HEK293 (cell line): Measurements from ENCODE around the gene PLPP7.
A peak's percentile ranks its signal among the peaks of the same experiment; 100 is the strongest.
"Not testable (repeated sequence)": the region's sequence is repeated elsewhere in the genome, so short reads cannot be mapped to it uniquely, and the experiment has no call there.

Experiments used
- CTCF ChIA-PET: fragments of 350-600 bp; formaldehyde crosslinking; extraction: SDS; loops from one replicate; lab custom pipeline; 2021; ENCODE audit warnings: antibody characterized with exemption; lab: Yijun Ruan, JAX
- POLR2A ChIA-PET: fragments of 300-600 bp; formaldehyde crosslinking; extraction: SDS; loops from one replicate; lab custom pipeline; 2020; ENCODE audit warnings: antibody characterized with exemption, inconsistent platforms; lab: Yijun Ruan, JAX
- H3K27ac ChIP-seq: fragments of 200-500 bp; sonication (Bioruptor generic); 2 replicates; pipeline ENCODE4 v1.5.1; 2014; ENCODE audit warnings: low read depth, low read length, control low read depth, inconsistent platforms; ENCODE audit errors: extremely low read depth
- H3K36me3 ChIP-seq, 2 experiments: fragments of 200-500 bp in 1 of 2; sonication (Bioruptor generic) in 1 of 2; 1 replicate in 1 of 2; 2 replicates in 1 of 2; pipeline ENCODE4 v1.5.1; 2014 to 2017; ENCODE audit warnings: inconsistent platforms in 2 of 2, low read length in 2 of 2; ENCODE audit not compliant: control insufficient read depth in 2 of 2, insufficient read depth in 1 of 2
- H3K4me1 ChIP-seq: fragments of 200-500 bp; sonication (Bioruptor generic); 2 replicates; pipeline ENCODE4 v1.5.1; 2014; ENCODE audit warnings: mild to moderate bottlenecking, low read length, inconsistent platforms; ENCODE audit not compliant: control insufficient read depth, insufficient read depth
- H3K4me3 ChIP-seq: 2 replicates; pipeline ENCODE4 v1.5.1; 2011; ENCODE audit warnings: low read depth, mild to moderate bottlenecking, control low read depth, low read length, moderate library complexity
- H3K9me3 ChIP-seq: fragments of 200-500 bp; sonication (Bioruptor generic); 2 replicates; pipeline ENCODE4 v1.5.1; 2014; ENCODE audit warnings: low read depth, low read length, inconsistent platforms; ENCODE audit not compliant: control insufficient read depth, insufficient read depth
- EGR2 ChIP-seq: fragments of 450-650 bp; formaldehyde crosslinking; IDR thresholded peaks from 2 replicates; pipeline ENCODE4 v1.5.1; 2016; ENCODE audit warnings: low read depth, missing biosample characterization, missing genetic modification characterization
- WT1 ChIP-seq: fragments of 450-650 bp; formaldehyde crosslinking; IDR thresholded peaks from 2 replicates; pipeline ENCODE4 v1.5.1; 2016; ENCODE audit warnings: missing biosample characterization, missing genetic modification characterization
- ZBTB8A ChIP-seq: fragments of 450-650 bp; formaldehyde crosslinking; IDR thresholded peaks from 2 replicates; pipeline ENCODE4 v1.5.1; 2016; ENCODE audit warnings: missing biosample characterization, missing genetic modification characterization
- ZIC2 ChIP-seq: fragments of 450-650 bp; formaldehyde crosslinking; IDR thresholded peaks from 2 replicates; pipeline ENCODE4 v1.5.1; 2016; ENCODE audit warnings: missing biosample characterization, missing genetic modification characterization
- ZNF133 ChIP-seq: fragments of 450-650 bp; formaldehyde crosslinking; IDR thresholded peaks from 2 replicates; pipeline ENCODE4 v1.5.1; 2016; ENCODE audit warnings: missing biosample characterization, missing genetic modification characterization
- ZNF223 ChIP-seq: fragments of 450-650 bp; formaldehyde crosslinking; IDR thresholded peaks from 2 replicates; pipeline ENCODE4 v1.5.1; 2016; ENCODE audit warnings: missing biosample characterization, missing genetic modification characterization
- ZNF549 ChIP-seq: fragments of 450-650 bp; IDR thresholded peaks from 2 replicates; pipeline ENCODE4 v1.5.1; 2018; ENCODE audit warnings: missing biosample characterization, missing genetic modification characterization, mild to moderate bottlenecking, inconsistent platforms, moderate library complexity
- ZNF658 ChIP-seq: fragments of 450-650 bp; formaldehyde crosslinking; IDR thresholded peaks from 2 replicates; pipeline ENCODE4; 2016; ENCODE audit warnings: missing biosample characterization, missing genetic modification characterization
- ZSCAN16 ChIP-seq: fragments of 450-650 bp; formaldehyde crosslinking; IDR thresholded peaks from 2 replicates; pipeline ENCODE4 v1.5.1; 2016; ENCODE audit warnings: missing biosample characterization, missing genetic modification characterization
- TF ChIP-seq, protein P1 (sequence below): fragments of 450-650 bp; formaldehyde crosslinking; optimal IDR thresholded peaks from 2 replicates; pipeline ENCODE3; 2016; ENCODE audit warnings: missing biosample characterization, mild to moderate bottlenecking, missing genetic modification characterization
- TF ChIP-seq, protein P2 (sequence below): fragments of 450-650 bp; formaldehyde crosslinking; IDR thresholded peaks from 2 replicates; pipeline ENCODE4 v1.5.1; 2016; ENCODE audit warnings: missing biosample characterization, missing genetic modification characterization, low read depth
- TF ChIP-seq, protein P3 (sequence below): IDR thresholded peaks from 2 replicates; pipeline ENCODE4 v1.6.1; 2011; ENCODE audit warnings: mild to moderate bottlenecking, low read depth, low read length, borderline replicate concordance
- TF ChIP-seq, protein P4 (sequence below): fragments of 450-650 bp; IDR thresholded peaks from 2 replicates; pipeline ENCODE4 v1.5.1; 2018; ENCODE audit warnings: missing biosample characterization, missing genetic modification characterization

Gene PLPP7

DNA sequence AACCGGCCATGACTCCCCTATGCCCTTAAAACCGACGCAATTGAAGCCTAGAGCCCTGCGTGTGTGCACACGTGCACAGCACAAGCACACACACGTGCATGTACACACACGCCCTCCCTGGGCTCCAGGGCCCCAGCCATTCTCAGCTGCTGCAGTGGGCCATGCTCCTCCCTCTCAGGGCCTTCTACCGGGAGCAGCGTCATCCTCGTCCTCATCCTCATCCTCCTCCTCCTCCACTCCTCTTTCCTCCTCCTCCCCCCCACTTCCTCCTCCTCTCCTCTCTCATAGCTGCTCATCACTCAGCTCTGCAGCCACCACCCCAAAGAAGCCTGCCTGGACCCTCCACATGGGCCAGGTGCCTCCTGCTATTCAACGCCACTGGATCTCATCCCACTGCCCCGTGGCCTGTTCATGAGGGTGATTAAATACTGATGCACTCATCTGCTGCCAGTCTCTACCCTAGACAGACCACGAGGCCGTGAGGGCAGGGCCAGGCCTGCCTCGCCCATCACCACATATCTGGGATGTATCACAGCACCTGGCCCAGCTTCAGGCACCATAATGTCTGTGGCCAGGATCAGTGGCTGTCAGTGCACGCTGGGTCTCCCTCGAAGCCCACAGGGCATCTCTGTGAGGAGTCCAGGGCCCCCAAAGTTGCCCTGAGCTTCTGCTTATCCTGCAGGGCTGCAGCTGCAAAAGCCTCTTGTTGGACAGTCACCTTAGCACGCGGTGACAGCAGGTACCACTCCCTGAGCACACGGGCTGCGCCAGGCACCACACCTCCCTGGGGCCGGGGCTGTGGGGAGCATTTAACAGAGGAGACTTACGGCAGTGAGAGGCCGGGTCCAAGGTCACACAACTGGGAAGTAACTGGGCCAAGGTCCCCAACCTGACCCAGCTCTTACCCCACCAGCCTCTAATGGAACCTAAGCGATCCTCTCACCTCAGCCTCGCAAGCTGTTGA, 23.0 kb upstream of the PLPP7 start:
- TF ChIP-seq ZBTB8A (tag by site-specific recombination) = no peak
- TF ChIP-seq, protein P1, sequence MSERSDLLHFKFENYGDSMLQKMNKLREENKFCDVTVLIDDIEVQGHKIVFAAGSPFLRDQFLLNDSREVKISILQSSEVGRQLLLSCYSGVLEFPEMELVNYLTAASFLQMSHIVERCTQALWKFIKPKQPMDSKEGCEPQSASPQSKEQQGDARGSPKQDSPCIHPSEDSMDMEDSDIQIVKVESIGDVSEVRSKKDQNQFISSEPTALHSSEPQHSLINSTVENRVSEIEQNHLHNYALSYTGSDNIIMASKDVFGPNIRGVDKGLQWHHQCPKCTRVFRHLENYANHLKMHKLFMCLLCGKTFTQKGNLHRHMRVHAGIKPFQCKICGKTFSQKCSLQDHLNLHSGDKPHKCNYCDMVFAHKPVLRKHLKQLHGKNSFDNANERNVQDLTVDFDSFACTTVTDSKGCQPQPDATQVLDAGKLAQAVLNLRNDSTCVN (tag by site-specific recombination) = peak; percentile 16
- TF ChIP-seq, protein P2, sequence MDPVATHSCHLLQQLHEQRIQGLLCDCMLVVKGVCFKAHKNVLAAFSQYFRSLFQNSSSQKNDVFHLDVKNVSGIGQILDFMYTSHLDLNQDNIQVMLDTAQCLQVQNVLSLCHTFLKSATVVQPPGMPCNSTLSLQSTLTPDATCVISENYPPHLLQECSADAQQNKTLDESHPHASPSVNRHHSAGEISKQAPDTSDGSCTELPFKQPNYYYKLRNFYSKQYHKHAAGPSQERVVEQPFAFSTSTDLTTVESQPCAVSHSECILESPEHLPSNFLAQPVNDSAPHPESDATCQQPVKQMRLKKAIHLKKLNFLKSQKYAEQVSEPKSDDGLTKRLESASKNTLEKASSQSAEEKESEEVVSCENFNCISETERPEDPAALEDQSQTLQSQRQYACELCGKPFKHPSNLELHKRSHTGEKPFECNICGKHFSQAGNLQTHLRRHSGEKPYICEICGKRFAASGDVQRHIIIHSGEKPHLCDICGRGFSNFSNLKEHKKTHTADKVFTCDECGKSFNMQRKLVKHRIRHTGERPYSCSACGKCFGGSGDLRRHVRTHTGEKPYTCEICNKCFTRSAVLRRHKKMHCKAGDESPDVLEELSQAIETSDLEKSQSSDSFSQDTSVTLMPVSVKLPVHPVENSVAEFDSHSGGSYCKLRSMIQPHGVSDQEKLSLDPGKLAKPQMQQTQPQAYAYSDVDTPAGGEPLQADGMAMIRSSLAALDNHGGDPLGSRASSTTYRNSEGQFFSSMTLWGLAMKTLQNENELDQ = no peak
- TF ChIP-seq, protein P3, sequence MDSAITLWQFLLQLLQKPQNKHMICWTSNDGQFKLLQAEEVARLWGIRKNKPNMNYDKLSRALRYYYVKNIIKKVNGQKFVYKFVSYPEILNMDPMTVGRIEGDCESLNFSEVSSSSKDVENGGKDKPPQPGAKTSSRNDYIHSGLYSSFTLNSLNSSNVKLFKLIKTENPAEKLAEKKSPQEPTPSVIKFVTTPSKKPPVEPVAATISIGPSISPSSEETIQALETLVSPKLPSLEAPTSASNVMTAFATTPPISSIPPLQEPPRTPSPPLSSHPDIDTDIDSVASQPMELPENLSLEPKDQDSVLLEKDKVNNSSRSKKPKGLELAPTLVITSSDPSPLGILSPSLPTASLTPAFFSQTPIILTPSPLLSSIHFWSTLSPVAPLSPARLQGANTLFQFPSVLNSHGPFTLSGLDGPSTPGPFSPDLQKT = no peak
- TF ChIP-seq ZNF658 (tag by site-specific recombination) = no peak
- TF ChIP-seq ZNF549 = no peak
- 0 out of 2 replicates have a peak, but pooled peaks have one; percentile 6 for TF ChIP-seq EGR2 (tag by site-specific recombination)
- 0 out of 2 replicates have a peak, but pooled peaks have one; percentile 10 for TF ChIP-seq ZNF223
- no peak for TF ChIP-seq WT1 (tag by site-specific recombination)
- TF ChIP-seq, protein P4, sequence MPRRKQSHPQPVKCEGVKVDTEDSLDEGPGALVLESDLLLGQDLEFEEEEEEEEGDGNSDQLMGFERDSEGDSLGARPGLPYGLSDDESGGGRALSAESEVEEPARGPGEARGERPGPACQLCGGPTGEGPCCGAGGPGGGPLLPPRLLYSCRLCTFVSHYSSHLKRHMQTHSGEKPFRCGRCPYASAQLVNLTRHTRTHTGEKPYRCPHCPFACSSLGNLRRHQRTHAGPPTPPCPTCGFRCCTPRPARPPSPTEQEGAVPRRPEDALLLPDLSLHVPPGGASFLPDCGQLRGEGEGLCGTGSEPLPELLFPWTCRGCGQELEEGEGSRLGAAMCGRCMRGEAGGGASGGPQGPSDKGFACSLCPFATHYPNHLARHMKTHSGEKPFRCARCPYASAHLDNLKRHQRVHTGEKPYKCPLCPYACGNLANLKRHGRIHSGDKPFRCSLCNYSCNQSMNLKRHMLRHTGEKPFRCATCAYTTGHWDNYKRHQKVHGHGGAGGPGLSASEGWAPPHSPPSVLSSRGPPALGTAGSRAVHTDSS (tag by site-specific recombination) = peak; percentile 44; the same call in 1 of the 2 replicates
- CTCF ChIA-PET = no interaction called here
- POLR2A ChIA-PET = no interaction called here
- no peak overlapping the region for H3K27ac ChIP-seq
- H3K9me3 ChIP-seq = no peaks in the 10 kb centered on the region
- H3K36me3 ChIP-seq = no peaks in the 10 kb centered on the region
- H3K4me3 ChIP-seq = no peak overlapping the region
- H3K4me1 ChIP-seq = no peaks in the 10 kb centered on the region

DNA sequence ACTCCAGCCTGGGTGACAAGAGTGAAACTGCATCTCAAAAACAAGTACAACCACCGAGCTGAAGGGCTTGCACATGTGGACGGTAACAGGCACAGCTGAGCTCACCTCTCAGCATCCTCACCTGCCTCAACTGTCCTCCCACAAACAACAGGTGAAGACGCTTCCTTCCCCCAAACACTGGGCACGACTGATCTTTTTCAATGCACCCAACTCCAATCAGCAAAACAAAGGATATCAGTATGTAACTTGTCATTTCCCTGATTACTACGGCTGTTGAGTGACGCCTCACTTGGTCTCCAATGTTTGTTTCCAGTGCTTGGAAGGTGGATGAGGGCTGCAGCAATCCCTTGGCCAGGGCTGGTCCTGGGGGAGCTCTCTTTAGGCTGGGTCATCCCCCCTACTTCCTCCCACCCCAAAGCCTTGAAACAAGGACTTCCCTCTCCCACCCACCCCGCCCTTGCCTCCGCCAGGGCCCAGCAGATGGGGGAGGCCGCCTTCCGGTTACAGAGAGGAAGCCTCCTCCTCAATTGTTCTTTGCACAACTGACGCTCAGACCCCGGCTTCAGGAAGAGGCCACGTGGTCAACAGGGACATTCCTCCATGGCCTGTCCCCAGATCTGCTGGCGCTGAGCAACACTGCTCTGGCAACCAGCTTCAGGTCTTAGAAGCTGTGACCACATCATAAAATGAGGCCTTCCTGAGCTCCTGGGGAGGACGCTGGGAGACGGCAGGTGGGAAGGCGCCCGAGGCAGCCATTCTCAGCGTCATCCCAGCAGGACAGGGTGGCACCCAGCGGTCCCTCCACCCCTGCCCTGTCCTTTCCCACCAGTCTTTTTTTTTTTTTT, 19.1 kb upstream of the PLPP7 start:
- Histone ChIP-seq H3K9me3 (no peaks in the 10 kb centered on the region), H3K36me3 (no peaks in the 10 kb centered on the region), H3K4me3 (no peak overlapping the region), H3K27ac (no peak overlapping the region), H3K4me1 (no peaks in the 10 kb centered on the region)
- CTCF ChIA-PET = interaction anchor here (0.5 to 1.8 kb wide), 2 partner anchors 66 to 894 kb away, joined by 3 to 5 read pairs; no protein-coding TSS in a partner anchor
- TF ChIP-seq ZNF133 (tag by site-specific recombination) (no peak), ZSCAN16 (tag by site-specific recombination) (no peak), ZIC2 (peak; percentile 99)
- POLR2A ChIA-PET = no interaction called here

DNA sequence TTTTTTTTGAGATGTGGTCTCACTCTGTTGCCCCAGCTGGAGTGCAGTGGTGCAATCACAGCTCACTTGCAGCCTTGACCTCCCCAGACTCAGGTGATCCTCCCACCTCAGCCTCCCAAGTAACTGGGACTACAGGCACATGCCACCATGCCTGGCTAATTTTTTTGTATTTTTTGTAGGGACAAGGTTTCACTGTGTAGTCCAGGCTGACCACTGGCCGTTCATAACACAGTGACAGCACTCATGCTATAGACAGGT, 18.6 kb upstream of the PLPP7 start:
- H3K9me3 ChIP-seq, POLR2A ChIA-PET, H3K36me3 ChIP-seq, H3K4me1 ChIP-seq, H3K4me3 ChIP-seq, H3K27ac ChIP-seq: not testable (repeated sequence)
- CTCF ChIA-PET = interaction anchor here (0.5 to 1.8 kb wide), 2 partner anchors 65 to 893 kb away, joined by 3 to 5 read pairs; no protein-coding TSS in a partner anchor
